Thymus (tissue), 11 donors: ENCODE measurements around the gene CIAO2B. TPM values are rescaled to one million over a fixed set of nuclear protein-coding genes. Genes with fewer than 3 reads are reported as not detected.
"Not testable (repeated sequence)": the region's sequence is repeated elsewhere in the genome, so short reads cannot be mapped to it uniquely, and the experiment has no call there.

Source experiments
- DNase-seq, 9 donors: peaks; one replicate each; pipeline ENCODE4 v3.0.0-alpha.2; 2013; ENCODE audit warnings: low spot score in 9 of 9, low read depth in 6 of 9, missing footprints in 1 of 9
- H3K27ac ChIP-seq, 2 donors: one replicate each; pipeline ENCODE4 v1.5.1; 2013; ENCODE audit warnings: control low read depth in 1 of 2, low read depth in 1 of 2, low read length in 1 of 2, mild to moderate bottlenecking in 1 of 2, moderate library complexity in 1 of 2
- H3K27me3 ChIP-seq, 2 donors: one replicate each; pipeline ENCODE4 v1.5.1; 2013; ENCODE audit warnings: low read length in 1 of 2; ENCODE audit not compliant: control insufficient read depth in 2 of 2, insufficient read depth in 1 of 2
- H3K36me3 ChIP-seq, 2 donors: one replicate each; pipeline ENCODE4 v1.5.1; 2013; ENCODE audit warnings: low read length in 1 of 2, mild to moderate bottlenecking in 1 of 2, moderate library complexity in 1 of 2; ENCODE audit not compliant: control insufficient read depth in 2 of 2, insufficient read depth in 2 of 2
- H3K4me1 ChIP-seq, 2 donors: one replicate each; pipeline ENCODE4 v1.5.1; 2013; ENCODE audit warnings: low read length in 2 of 2; ENCODE audit not compliant: control insufficient read depth in 2 of 2, insufficient read depth in 2 of 2
- H3K4me3 ChIP-seq, 2 donors: one replicate each; pipeline ENCODE4 v1.5.1; 2013; ENCODE audit warnings: low read length in 2 of 2, control low read depth in 1 of 2, mild to moderate bottlenecking in 1 of 2
- H3K9me3 ChIP-seq, 2 donors: one replicate each; pipeline ENCODE4 v1.5.1; 2013; ENCODE audit warnings: low read length in 1 of 2, mild to moderate bottlenecking in 1 of 2; ENCODE audit not compliant: control insufficient read depth in 2 of 2, insufficient read depth in 1 of 2
- WGBS: extraction: QIAGEN DNeasy Blood & Tissue Kit; methylation state at CpG from one replicate; pipeline ENCODE4 v1.1.7; 2013; 5-methylcytosine and 5-hydroxymethylcytosine counted together
- polyA plus RNA-seq: library from polyadenylated mRNA; stranded (reverse); fragments of 200-250 nt; gene quantifications from one replicate; pipeline ENCODE4 v1.2.3, GENCODE V29; 2013
- total RNA-seq: library from RNA; stranded (reverse); fragments of 120-200 nt; gene quantifications from one replicate; pipeline ENCODE4 v1.2.4, GENCODE V29; 2013
- donor health status: healthy.

Gene CIAO2B
- total and polyA plus RNA-seq, 2 donors: 118 to 141 TPM

- Histone ChIP-seq H3K27ac (no peak overlapping the region), H3K4me3 (no peak overlapping the region), H3K27me3 (peaks cover 26 to 46% of the 10 kb centered on the region in 2 donors), H3K4me1 (peaks cover 0 to 10% of the 10 kb centered on the region in 2 donors), H3K9me3 (no peaks in the 10 kb centered on the region), H3K36me3 (peaks cover 27 to 29% of the 10 kb centered on the region in 2 donors)
- no peak for DNase-seq
- 97% methylated on average over 4 of the region's 4 CpGs for WGBS
These were observed 11.7 kb upstream of the CIAO2B start for GRCh38 chr16:66945939-66946338.

- H3K4me1 ChIP-seq: peaks cover 0 to 10% of the 10 kb centered on the region in 2 donors
- 98% methylated on average over 9 of the region's 9 CpGs for WGBS
- peaks cover 36 to 39% of the 10 kb centered on the region in 2 donors for H3K36me3 ChIP-seq
- H3K27ac ChIP-seq, H3K4me3 ChIP-seq, DNase-seq, H3K9me3 ChIP-seq: not testable (repeated sequence)
- peaks cover 22 to 36% of the 10 kb centered on the region in 2 donors for H3K27me3 ChIP-seq
These were observed 10.8 kb upstream of the CIAO2B start for GRCh38 chr16:66944971-66945370.

- H3K4me3 ChIP-seq: no peak overlapping the region
- H3K9me3 ChIP-seq: no peaks in the 10 kb centered on the region
- H3K36me3 ChIP-seq: peaks cover 40 to 43% of the 10 kb centered on the region in 2 donors
- H3K27me3 ChIP-seq: peaks cover 16 to 27% of the 10 kb centered on the region in 2 donors
- H3K4me1 ChIP-seq: peaks cover 0 to 10% of the 10 kb centered on the region in 2 donors
- no peak for DNase-seq
- no peak overlapping the region for H3K27ac ChIP-seq
- WGBS: 98% methylated on average over 5 of the region's 5 CpGs
These were observed 9.8 kb upstream of the CIAO2B start for GRCh38 chr16:66944054-66944441.

GRCh38 chr16:66943426-66944053 lies 9.3 kb upstream of the CIAO2B start:
- WGBS: 97% methylated on average over 15 of the region's 15 CpGs
- Histone ChIP-seq H3K4me3 (no peak overlapping the region), H3K36me3 (peaks cover 40 to 45% of the 10 kb centered on the region in 2 donors), H3K27me3 (peaks cover 11 to 22% of the 10 kb centered on the region in 2 donors), H3K9me3 (no peaks in the 10 kb centered on the region), H3K27ac (no peak overlapping the region), H3K4me1 (peaks cover 0 to 10% of the 10 kb centered on the region in 2 donors)
- no peak for DNase-seq

- DNase-seq: no peak
- Histone ChIP-seq H3K4me1 (peaks cover 0 to 5% of the 10 kb centered on the region in 2 donors), H3K27me3 (peaks cover 8 to 16% of the 10 kb centered on the region in 2 donors), H3K36me3 (peaks cover 40 to 46% of the 10 kb centered on the region in 2 donors), H3K27ac (no peak overlapping the region), H3K4me3 (no peak overlapping the region), H3K9me3 (no peaks in the 10 kb centered on the region)
- WGBS: over 99% methylated on average over 5 of the region's 5 CpGs
These were observed 8.8 kb upstream of the CIAO2B start for GRCh38 chr16:66942981-66943380.

GRCh38 chr16:66940236-66940635 lies 6.0 kb upstream of the CIAO2B start:
- no peak overlapping the region for H3K4me3 ChIP-seq
- no peak for DNase-seq
- H3K27me3 ChIP-seq: no peaks in the 10 kb centered on the region
- no peaks in the 10 kb centered on the region for H3K9me3 ChIP-seq
- peaks cover 44 to 49% of the 10 kb centered on the region in 2 donors for H3K36me3 ChIP-seq
- H3K27ac ChIP-seq: no peak overlapping the region
- 99% methylated on average over 16 of the region's 16 CpGs for WGBS
- peaks cover 2 to 4% of the 10 kb centered on the region in 2 donors for H3K4me1 ChIP-seq

- Histone ChIP-seq H3K27me3 (no peaks in the 10 kb centered on the region), H3K9me3 (no peaks in the 10 kb centered on the region), H3K27ac (no peak overlapping the region), H3K36me3 (peaks cover 44 to 49% of the 10 kb centered on the region in 2 donors), H3K4me3 (no peak overlapping the region), H3K4me1 (peaks cover 5 to 8% of the 10 kb centered on the region in 2 donors)
- DNase-seq: no peak
These were observed 5.2 kb upstream of the CIAO2B start for GRCh38 chr16:66939366-66939765.

- no peaks in the 10 kb centered on the region for H3K27me3 ChIP-seq
These were observed 3.6 kb upstream of the CIAO2B start for GRCh38 chr16:66937725-66938337.

GRCh38 chr16:66936889-66937554 lies 2.8 kb upstream of the CIAO2B start:
- no peak for DNase-seq
- Histone ChIP-seq H3K4me1 (peaks cover 15 to 16% of the 10 kb centered on the region in 2 donors), H3K27ac (no peak overlapping the region), H3K4me3 (no peak overlapping the region), H3K9me3 (no peaks in the 10 kb centered on the region), H3K27me3 (no peaks in the 10 kb centered on the region), H3K36me3 (peaks cover 32 to 36% of the 10 kb centered on the region in 2 donors)
- WGBS: 96% methylated on average over 4 of the region's 4 CpGs

More at GRCh38 chr16:66937725-66938337, 3.6 kb upstream of the CIAO2B start:
- H3K9me3 ChIP-seq: no peaks in the 10 kb centered on the region
- 97% methylated on average over 10 of the region's 10 CpGs for WGBS
- DNase-seq: no peak
- peaks cover 11 to 15% of the 10 kb centered on the region in 2 donors for H3K4me1 ChIP-seq
- H3K27ac ChIP-seq: no peak overlapping the region
- H3K36me3 ChIP-seq: peaks cover 33 to 40% of the 10 kb centered on the region in 2 donors
- H3K4me3 ChIP-seq: no peak overlapping the region
